HG03060 (cell line): Measurements from ENCODE around the gene RNF31.

ENCODE experiments used
- ATAC-seq: cut with Tn5 transposase; IDR thresholded peaks from one replicate; pipeline ENCODE4 v1.9.1; 2021; ENCODE audit warnings: low read depth, moderate number of reproducible peaks; ENCODE audit not compliant: unreplicated experiment

RNF31 gene

GRCh38 chr14:24155100-24155499 lies 7.8 kb downstream of the RNF31 start:
- no peak for ATAC-seq

- no peak for ATAC-seq
Observed at GRCh38 chr14:24156840-24157239, 9.5 kb downstream of the RNF31 start.

- no peak for ATAC-seq
Observed at GRCh38 chr14:24157331-24157730, 10.0 kb downstream of the RNF31 start.

GRCh38 chr14:24159777-24160498 lies 12.6 kb downstream of the RNF31 start:
- ATAC-seq = no peak

GRCh38 chr14:24160499-24160849 lies 13.2 kb downstream of the RNF31 start:
- no peak for ATAC-seq

- peak; percentile 59 for ATAC-seq
Observed at GRCh38 chr14:24160850-24161804, 13.8 kb downstream of the RNF31 start, which contains the start of gene IRF9. IRF9 (plus strand) TSS chr14:24161265; CDS start chr14:24162145, 880 bp downstream.

- no peak for ATAC-seq
Observed at GRCh38 chr14:24162093-24162492, 14.8 kb downstream of the RNF31 start.

- no peak for ATAC-seq
Observed at GRCh38 chr14:24164518-24164991, 17.3 kb downstream of the RNF31 start.

GRCh38 chr14:24165785-24166184 lies 18.5 kb downstream of the RNF31 start:
- ATAC-seq = no peak

- ATAC-seq = no peak
Observed at GRCh38 chr14:24167469-24168114, 20.3 kb downstream of the RNF31 start.

- ATAC-seq = peak; percentile 37
Observed at GRCh38 chr14:24171422-24172260, 24.3 kb downstream of the RNF31 start, which contains the start of gene REC8. REC8 (plus strand) TSS chr14:24172080; CDS start chr14:24172553, 473 bp downstream.

- no peak for ATAC-seq
Observed at GRCh38 chr14:24172261-24172860, 25.1 kb downstream of the RNF31 start.

GRCh38 chr14:24172871-24173281 lies 25.6 kb downstream of the RNF31 start:
- ATAC-seq = no peak

- no peak for ATAC-seq
Observed at GRCh38 chr14:24176599-24176998, 29.3 kb downstream of the RNF31 start.

- no peak for ATAC-seq
Observed at GRCh38 chr14:24177041-24177825, 29.9 kb downstream of the RNF31 start.

GRCh38 chr14:24177891-24178290 lies 30.6 kb downstream of the RNF31 start:
- no peak for ATAC-seq

- ATAC-seq = no peak
Observed at GRCh38 chr14:24178399-24179178, 31.3 kb downstream of the RNF31 start.
